ENCODE measurements around the gene ROM1.
"Not testable (repeated sequence)": the region's sequence is repeated elsewhere in the genome, so short reads cannot be mapped to it uniquely, and the experiment has no call there.

The ROM1 gene

DNA sequence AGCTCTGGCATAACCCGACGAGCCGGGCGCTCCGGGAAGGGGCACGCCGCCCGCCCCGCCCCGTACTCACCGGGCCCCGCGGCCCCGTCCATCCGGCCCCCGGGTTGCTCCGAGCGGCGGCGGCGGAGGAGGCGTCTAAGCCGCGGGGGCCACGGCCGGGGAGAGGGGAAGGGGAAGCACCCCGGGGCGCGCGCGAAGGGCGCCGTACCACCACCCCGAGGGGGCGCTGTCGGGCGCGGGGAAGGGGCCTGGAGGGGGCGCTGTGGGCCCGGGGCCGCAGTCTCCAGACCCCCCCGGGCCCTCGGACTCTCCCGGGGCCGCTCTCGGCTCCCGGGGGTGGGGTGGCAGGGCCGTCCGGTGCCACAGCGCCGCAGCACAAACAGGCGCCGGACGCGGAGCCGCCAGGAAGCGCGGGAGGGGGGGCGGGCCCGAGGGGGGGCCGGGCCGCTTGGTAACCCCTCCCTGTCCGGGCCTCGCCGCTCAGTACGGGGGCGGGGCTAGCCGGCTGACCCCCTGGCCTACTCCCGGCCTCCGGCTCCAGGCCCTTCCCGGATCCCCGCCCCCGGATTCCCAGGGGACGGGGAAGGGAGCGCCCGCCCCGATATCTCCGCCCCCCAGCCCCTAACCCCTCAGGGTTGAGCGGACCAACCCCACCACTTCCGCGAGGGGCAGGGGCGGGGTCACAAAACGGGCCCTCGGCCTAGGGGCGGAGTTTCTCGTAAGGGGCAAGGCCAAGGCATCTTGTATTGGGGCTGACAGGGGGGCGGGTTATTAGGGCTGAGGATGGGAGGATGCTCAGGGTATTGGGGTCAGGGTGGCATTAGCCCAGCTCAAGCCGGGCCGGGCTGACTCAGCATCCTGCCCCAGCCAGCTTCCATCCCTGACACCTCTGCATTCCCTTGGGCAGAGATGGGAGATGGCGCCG, at the start of gene ROM1, which contains the start of gene EML3:
ROM1 (plus strand) TSS at position 892 of the 925 bp plus-strand sequence; CDS start at position 917, 25 bp downstream.
EML3 (minus strand) TSS at position 410 of the 925 bp plus-strand sequence; CDS start at position 92, 318 bp downstream.
- peak; percentile 95 for DNase-seq (ENCODE audit: low spot score)

- no peak for DNase-seq (ENCODE audit: low spot score)
Observed at GRCh38 chr11:62565100-62565802, 47.8 kb upstream of the ROM1 start.

GRCh38 chr11:62566247-62566646, 46.8 kb upstream of the ROM1 start:
- no peak for DNase-seq (ENCODE audit: low spot score)

DNA sequence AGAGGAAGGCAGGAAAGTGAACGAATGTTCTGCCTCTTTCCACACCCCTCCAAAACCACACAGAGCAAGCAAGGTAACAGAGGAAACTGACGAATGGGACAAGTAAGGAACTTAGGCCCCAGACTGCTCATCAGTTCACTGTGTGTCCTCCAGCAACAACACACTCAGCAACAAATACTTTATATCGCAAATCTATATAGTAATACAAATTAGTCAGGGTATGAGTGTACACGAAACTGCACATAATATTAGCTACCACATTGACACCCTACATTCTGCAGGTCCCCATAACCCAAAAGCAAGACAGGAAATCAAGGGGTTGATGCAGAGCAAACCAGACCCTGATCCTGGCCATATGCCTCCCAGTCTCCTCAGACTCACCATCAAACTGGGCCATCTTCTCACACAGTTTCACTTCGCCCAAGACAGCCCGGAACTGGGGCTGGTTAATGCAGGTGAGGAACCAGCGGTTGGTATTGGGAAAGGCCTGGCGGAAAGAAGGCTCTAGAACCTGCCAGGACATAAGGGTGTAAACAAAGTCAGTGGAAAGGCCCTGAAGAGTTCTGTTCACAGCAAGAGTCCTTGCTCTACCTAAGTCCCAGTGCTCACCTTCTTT, 45.9 kb upstream of the ROM1 start:
- no peak for DNase-seq (ENCODE audit: low spot score)

GRCh38 chr11:62569611-62570010, 43.4 kb upstream of the ROM1 start:
- no peak for DNase-seq (ENCODE audit: low spot score)

GRCh38 chr11:62570903-62571302, 42.2 kb upstream of the ROM1 start:
- not testable (repeated sequence) for DNase-seq (ENCODE audit: low spot score)

DNA sequence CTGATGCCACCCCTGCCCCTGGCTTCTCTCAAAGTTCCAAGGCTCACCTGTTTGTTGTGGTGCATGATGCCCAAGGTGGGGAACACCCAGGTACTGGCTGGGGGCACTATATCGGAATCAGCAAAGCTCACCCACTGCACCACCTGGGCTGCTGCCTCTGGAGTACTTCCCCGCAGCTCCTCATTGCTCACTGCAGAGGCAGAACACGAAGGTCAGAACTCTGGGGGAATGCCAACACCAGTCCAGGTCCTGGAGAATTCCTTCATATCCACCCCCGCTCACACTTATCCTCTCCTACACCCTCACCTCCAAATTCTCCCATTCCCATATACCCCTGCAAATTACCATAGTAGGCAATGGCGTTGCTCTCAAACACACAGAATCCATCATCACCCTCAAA, 41.6 kb upstream of the ROM1 start:
- not testable (repeated sequence) for DNase-seq (ENCODE audit: low spot score)

DNA sequence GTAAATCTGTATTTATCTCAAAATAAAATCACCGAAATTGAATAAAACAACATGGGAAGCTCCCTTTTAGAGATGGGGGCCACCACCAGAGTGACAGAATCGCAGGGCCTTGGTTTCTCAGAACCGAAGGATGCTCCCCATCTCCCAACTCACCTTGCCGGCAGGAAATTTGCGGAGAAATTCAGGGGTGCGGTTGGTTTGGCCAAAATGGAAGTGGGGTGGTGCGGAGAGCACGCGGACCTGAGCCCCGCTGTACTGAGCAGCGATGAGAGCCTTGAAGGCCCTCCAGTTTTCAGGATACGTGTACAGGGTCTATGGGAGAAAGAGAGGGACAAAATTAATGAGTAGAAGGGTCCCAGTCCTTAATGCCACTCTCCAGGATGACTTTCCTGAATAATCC, 40.6 kb upstream of the ROM1 start:
- no peak for DNase-seq (ENCODE audit: low spot score)

DNA sequence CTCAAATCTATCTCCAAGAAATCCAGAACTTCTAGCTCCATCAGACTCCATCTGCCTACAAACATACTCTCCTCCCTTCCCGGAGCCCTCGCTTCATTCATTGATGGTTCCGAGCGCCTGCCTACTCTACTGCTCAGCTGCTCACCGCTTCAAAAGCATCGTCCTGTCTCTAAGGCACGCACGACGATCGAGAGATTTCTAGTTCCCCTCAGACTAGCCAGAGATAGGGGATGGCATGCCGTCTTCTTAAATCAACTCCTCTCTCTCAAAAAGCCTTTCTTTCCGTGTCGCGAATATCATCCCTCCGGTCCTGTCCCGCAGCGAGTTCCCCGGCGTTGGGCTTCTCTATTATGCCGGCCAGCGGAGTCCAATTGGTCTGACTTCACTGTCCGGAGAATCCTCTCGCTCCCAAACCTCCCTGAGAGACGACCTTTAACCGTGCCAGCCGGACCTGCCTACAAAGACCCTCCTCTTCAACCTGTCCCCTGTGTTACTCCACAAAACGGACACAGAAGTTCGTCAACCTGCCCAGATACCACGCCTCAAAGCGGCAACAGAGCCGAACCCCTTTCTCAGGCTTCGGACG, 40.0 kb upstream of the ROM1 start:
- no peak for DNase-seq (ENCODE audit: low spot score)

DNA sequence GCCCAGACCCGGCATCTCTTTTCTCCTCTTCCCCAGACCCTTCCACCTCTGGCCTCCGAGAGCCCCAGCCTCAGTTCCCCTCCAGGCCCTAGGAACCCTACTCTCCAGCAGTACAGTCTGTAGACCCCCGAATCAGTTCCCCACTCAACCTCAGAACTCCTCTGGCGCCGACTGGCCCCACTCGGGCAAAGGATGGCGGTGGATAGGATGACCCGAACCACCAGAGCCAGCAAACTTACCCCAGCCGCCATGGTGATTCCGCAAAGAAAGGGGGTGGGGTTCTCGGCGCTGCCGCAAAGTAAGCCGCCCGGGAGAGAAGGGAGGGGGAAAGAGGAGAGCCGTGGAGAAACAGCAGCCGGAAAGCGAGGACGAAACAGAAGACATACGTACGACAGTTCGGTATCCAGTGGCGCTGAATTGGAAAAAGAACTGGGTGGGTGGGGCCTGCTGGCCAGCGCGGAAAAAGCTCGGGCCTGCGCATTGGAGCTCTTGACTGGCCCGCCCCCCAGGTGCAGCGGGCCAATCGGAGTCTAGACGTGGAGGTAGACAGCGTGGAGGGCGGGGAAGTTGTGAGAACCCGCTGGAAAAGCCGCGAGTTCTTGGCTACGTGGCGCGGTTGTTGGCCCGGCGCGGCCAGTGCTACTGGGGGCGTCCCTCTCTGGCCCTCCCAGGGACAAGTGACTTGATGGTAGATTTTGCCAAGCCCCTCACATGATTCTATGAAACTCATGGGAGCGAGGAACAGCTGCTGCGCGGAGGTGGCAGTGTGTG, 39.3 kb upstream of the ROM1 start, which contains the start of gene EEF1G:
EEF1G (minus strand) TSS at position 300 of the 771 bp plus-strand sequence; CDS start at position 251, 49 bp downstream.
- DNase-seq (ENCODE audit: low spot score) = peak; percentile 98

- DNase-seq (ENCODE audit: low spot score) = no peak
Observed at GRCh38 chr11:62574363-62575071, 38.5 kb upstream of the ROM1 start.

DNA sequence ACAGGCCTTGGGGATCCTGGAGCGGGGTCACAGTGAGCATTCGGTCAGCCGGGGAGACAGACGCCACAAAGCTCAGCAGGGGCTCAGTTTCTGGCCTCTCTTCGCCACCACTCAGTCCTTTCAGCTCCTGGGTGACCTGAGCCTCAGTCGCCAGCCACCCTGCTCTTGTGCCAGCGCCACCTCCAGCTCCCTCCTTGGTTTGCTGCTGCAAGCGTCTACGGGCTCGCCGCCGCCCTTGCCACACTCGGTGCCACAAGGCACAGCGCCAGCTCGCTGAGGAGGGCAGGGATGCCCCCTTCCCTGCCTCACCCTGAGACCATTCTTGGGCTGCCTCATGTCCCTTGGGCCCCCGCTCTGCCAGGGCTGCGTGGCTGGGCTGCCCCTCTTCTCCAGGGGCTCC, 37.9 kb upstream of the ROM1 start:
- no peak for DNase-seq (ENCODE audit: low spot score)

- no peak for DNase-seq (ENCODE audit: low spot score)
Observed at GRCh38 chr11:62575837-62576236, 37.2 kb upstream of the ROM1 start.

- no peak for DNase-seq (ENCODE audit: low spot score)
Observed at GRCh38 chr11:62577046-62577714, 35.9 kb upstream of the ROM1 start.

GRCh38 chr11:62578541-62578940, 34.5 kb upstream of the ROM1 start:
- no peak for DNase-seq (ENCODE audit: low spot score)

GRCh38 chr11:62579252-62579651, 33.8 kb upstream of the ROM1 start:
- no peak for DNase-seq (ENCODE audit: low spot score)

DNA sequence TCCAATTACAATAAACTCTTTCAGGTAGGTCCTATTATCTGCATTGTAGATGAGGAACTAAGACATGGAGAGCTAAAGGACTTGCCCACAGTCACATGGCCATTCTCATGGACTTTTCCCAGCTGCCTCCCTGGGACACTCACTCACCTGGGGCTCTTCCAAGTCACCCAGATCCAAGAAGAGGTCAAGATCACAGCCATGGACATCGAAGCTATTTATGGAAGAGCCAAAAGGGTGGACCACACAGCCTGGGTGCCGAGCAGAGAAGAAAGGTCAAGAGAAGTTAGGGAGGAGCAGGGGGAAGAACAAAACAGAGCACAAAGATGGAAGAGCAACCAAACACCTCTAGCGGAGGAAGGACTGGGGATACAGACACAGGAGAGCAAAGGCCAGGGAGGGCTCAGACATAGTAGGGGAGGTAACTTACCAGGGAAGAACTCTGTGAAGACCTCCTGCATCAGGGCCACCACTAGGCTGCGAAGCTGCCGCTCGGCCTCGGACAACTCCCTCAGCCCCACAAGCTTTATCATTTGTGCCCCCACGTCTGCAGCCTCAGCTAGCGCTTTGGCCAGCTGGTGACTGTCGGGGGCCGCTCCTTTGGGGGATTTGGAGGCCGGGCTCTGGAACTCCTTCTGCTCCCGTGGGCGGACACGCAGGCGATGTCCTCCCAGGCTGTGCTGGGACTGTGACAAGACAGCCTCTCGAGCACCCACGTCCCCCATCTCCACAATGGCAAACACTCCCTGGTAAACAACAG, 31.9 kb upstream of the ROM1 start:
- no peak for DNase-seq (ENCODE audit: low spot score)

DNA sequence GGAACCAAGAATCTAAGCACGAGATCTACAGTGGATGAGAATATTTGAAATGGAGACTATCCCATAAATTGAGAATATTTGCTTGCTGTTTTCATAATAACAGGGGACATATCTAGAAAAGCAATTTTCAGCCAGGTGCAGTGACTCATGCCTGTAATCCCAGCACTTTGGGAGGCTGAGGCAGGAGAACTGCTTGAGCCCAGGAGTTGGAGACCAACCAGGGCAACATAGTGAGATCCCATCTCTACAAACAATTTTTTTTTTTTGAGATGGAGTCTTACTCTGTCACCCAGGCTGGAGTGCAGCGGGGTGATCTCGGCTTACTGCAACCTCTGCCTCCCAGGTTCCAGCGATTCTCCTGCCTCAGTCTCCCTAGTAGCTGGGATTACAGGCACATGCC, 31.3 kb upstream of the ROM1 start:
- not testable (repeated sequence) for DNase-seq (ENCODE audit: low spot score)

- DNase-seq (ENCODE audit: low spot score) = not testable (repeated sequence)
Observed at GRCh38 chr11:62585356-62585755, 27.7 kb upstream of the ROM1 start.

All from ecto neural progenitor cell (in vitro differentiated cells).